A673 (cell line): ENCODE data around the gene MANSC1. TPM values are rescaled to one million over a fixed set of nuclear protein-coding genes. Genes with fewer than 3 reads are reported as not detected.

Source experiments
- BruUV-seq: library from RNA; stranded (reverse); fragments of 400-500 nt; replicated peaks from 2 replicates; lab custom pipeline; 2021; lab: Mats Ljungman, UMichigan
- CTCF ChIA-PET: fragments of 300-600 bp; sonication (Branson Sonifier 250); formaldehyde crosslinking; loops from one replicate; lab custom pipeline; 2022; ENCODE audit warnings: antibody characterized with exemption; lab: Charles Lee
- POLR2A ChIA-PET: fragments of 300-600 bp; sonication (Branson Sonifier 250); formaldehyde crosslinking; loops from one replicate; lab custom pipeline; 2022; ENCODE audit warnings: antibody characterized with exemption; ENCODE audit not compliant: low non-redundant PET; lab: Charles Lee
- DNase-seq: peaks from one replicate; pipeline ENCODE4 v3.0.0-alpha.2; 2015; ENCODE audit warnings: low spot score
- H3K27ac ChIP-seq: fragments of 200-600 bp; sonication (generic); 2 replicates; pipeline ENCODE4 v1.5.1; 2016; ENCODE audit warnings: mixed run types, low read depth, mild to moderate bottlenecking, mixed read lengths, antibody characterized with exemption, low read length; ENCODE audit not compliant: poor library complexity, severe bottlenecking
- H3K27me3 ChIP-seq: fragments of 200-600 bp; sonication (generic); replicated peaks from 2 replicates; pipeline ENCODE4 v1.6.1; 2017; ENCODE audit warnings: mixed run types, low read depth, mild to moderate bottlenecking, mixed read lengths, antibody characterized with exemption, low read length; ENCODE audit not compliant: insufficient read depth, poor library complexity
- H3K36me3 ChIP-seq: fragments of 200-600 bp; sonication (generic); 2 replicates; pipeline ENCODE4 v1.6.1; 2016; ENCODE audit warnings: mixed run types, mild to moderate bottlenecking, mixed read lengths, antibody characterized with exemption, low read length; ENCODE audit not compliant: insufficient read depth, poor library complexity, severe bottlenecking
- H3K4me1 ChIP-seq: fragments of 200-600 bp; sonication (generic); 2 replicates; pipeline ENCODE4 v1.6.1; 2017; ENCODE audit warnings: mixed run types, mild to moderate bottlenecking, mixed read lengths, antibody characterized with exemption, low read length; ENCODE audit not compliant: insufficient read depth, poor library complexity, severe bottlenecking
- H3K4me3 ChIP-seq: fragments of 200-600 bp; sonication (generic); 2 replicates; pipeline ENCODE4 v1.5.1; 2016; ENCODE audit warnings: low read depth, mixed run types, mild to moderate bottlenecking, mixed read lengths, low read length; ENCODE audit not compliant: poor library complexity, severe bottlenecking
- H3K9me3 ChIP-seq: fragments of 200-600 bp; sonication (generic); 2 replicates; pipeline ENCODE4 v1.6.1; 2016; ENCODE audit warnings: mixed run types, low read depth, mild to moderate bottlenecking, mixed read lengths, antibody characterized with exemption, low read length; ENCODE audit not compliant: poor library complexity, severe bottlenecking
- EZH2 ChIP-seq: fragments of 200-600 bp; sonication (generic); IDR thresholded peaks from 2 replicates; pipeline ENCODE4 v1.6.1; 2017; ENCODE audit warnings: borderline replicate concordance, low read depth, mild to moderate bottlenecking, mixed read lengths, antibody characterized with exemption, low read length; ENCODE audit not compliant: poor library complexity, severe bottlenecking
- intact Hi-C: fragments of 100-400 bp; cut with micrococcal nuclease; formaldehyde crosslinking; loops from one replicate; pipeline ENCODE4 v1.10.0; 2022; ENCODE audit not compliant: unreplicated experiment
- total RNA-seq: library from RNA; stranded (reverse); gene quantifications from 2 replicates; pipeline ENCODE4 v1.2.3, GENCODE V29; 2021
- TF ChIP-seq, protein P1 (sequence below): fragments of 300-800, 200-600 bp; sonication (generic); conservative IDR thresholded peaks from 2 replicates; pipeline ENCODE4 v1.5.1; 2017; ENCODE audit warnings: low read depth, mild to moderate bottlenecking, antibody characterized with exemption, low read length, moderate library complexity, mixed read lengths

The MANSC1 gene
- total RNA-seq, 1 experiment from 2014 or later = 10.5 TPM

DNA sequence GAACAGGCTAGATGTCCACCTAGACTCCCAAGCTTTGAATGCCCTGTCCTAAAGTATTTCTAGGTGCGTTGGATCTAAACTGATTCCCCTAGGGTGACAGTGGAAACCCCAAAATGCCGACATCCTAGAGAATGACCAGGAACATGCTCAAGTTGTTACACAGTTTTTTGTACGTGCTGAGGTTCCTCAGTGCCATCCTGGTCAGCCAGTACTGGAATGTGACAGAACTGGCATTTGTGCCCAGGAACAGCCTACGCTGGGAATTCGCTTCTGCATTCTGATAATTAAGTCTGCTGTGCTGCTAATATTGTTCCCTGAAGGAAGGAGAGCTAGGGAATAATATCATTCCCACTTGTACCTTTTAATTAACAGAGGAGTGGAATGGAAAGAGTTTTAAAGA is 47.1 kb upstream of the MANSC1 start:
- ChIA-PET CTCF (no interaction called here), POLR2A (no interaction called here)
- Histone ChIP-seq H3K36me3 (no peaks in the 10 kb centered on the region), H3K4me3 (no peak overlapping the region), H3K27me3 (no peaks in the 10 kb centered on the region), H3K4me1 (peaks cover 6% of the 10 kb centered on the region), H3K27ac (no peak overlapping the region), H3K9me3 (no peaks in the 10 kb centered on the region)
- DNase-seq = no peak
- BruUV-seq = no TSS peak
- intact Hi-C loops = no loop called here
- TF ChIP-seq, protein P1, sequence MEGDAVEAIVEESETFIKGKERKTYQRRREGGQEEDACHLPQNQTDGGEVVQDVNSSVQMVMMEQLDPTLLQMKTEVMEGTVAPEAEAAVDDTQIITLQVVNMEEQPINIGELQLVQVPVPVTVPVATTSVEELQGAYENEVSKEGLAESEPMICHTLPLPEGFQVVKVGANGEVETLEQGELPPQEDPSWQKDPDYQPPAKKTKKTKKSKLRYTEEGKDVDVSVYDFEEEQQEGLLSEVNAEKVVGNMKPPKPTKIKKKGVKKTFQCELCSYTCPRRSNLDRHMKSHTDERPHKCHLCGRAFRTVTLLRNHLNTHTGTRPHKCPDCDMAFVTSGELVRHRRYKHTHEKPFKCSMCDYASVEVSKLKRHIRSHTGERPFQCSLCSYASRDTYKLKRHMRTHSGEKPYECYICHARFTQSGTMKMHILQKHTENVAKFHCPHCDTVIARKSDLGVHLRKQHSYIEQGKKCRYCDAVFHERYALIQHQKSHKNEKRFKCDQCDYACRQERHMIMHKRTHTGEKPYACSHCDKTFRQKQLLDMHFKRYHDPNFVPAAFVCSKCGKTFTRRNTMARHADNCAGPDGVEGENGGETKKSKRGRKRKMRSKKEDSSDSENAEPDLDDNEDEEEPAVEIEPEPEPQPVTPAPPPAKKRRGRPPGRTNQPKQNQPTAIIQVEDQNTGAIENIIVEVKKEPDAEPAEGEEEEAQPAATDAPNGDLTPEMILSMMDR = no peak

DNA sequence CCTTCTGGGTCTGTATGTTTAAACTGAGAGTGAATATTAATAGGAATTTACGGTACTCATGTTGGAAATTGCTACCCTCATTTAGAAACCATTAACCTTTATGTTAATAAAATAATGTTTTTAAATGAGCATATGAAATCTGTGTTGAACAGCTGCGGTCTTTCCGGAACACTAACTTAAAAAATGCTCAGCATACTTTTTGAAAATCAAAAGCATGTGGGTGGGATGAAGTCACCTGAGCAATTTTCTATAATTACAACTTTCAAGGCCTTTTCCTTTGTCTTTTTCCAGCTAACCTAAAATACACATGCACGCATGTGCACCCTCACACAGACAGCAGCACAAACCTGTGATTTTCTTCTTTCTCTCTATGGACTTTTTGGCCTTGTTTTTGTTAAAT is 46.7 kb upstream of the MANSC1 start:
- intact Hi-C loops = no loop called here
- DNase-seq = no peak
- CTCF ChIA-PET = no interaction called here
- Histone ChIP-seq H3K27ac (no peak overlapping the region), H3K27me3 (no peaks in the 10 kb centered on the region), H3K4me3 (no peak overlapping the region), H3K4me1 (peaks cover 6% of the 10 kb centered on the region), H3K9me3 (no peaks in the 10 kb centered on the region), H3K36me3 (no peaks in the 10 kb centered on the region)
- TF ChIP-seq, protein P1 = no peak
- no peak for TF ChIP-seq EZH2
- POLR2A ChIA-PET = no interaction called here
- no TSS peak for BruUV-seq

GRCh38 chr12:12393171-12393570 is 43.1 kb upstream of the MANSC1 start:
- no peak for DNase-seq
- Histone ChIP-seq H3K27ac (no peak overlapping the region), H3K4me1 (no peaks in the 10 kb centered on the region), H3K9me3 (no peaks in the 10 kb centered on the region), H3K4me3 (no peak overlapping the region), H3K27me3 (no peaks in the 10 kb centered on the region), H3K36me3 (no peaks in the 10 kb centered on the region)
- intact Hi-C loops = no loop called here
- TF ChIP-seq EZH2 = no peak
- TF ChIP-seq, protein P1 = no peak
- CTCF ChIA-PET = no interaction called here
- POLR2A ChIA-PET = no interaction called here
- no TSS peak for BruUV-seq
